Uterus (tissue), 2 donors: ENCODE measurements around the gene GIGYF2.

Experiments used
- POLR2A ChIP-seq, 2 donors: fragments of 450-650 bp; IDR thresholded peaks; one replicate each; pipeline ENCODE4 v1.6.1; 2016; ENCODE audit warnings: antibody characterized with exemption in 2 of 2, mild to moderate bottlenecking in 1 of 2, moderate library complexity in 1 of 2
- TF ChIP-seq, protein P1 (sequence below), 4 experiments: fragments of 200-600 bp in 2 of 4; fragments of 450-650 bp in 2 of 4; sonication (generic) in 2 of 4; IDR thresholded peaks; one replicate each; pipeline ENCODE4 v1.5.1; 2016 to 2019; ENCODE audit warnings: antibody characterized with exemption in 4 of 4, mild to moderate bottlenecking in 2 of 4, moderate library complexity in 1 of 4

DNA sequence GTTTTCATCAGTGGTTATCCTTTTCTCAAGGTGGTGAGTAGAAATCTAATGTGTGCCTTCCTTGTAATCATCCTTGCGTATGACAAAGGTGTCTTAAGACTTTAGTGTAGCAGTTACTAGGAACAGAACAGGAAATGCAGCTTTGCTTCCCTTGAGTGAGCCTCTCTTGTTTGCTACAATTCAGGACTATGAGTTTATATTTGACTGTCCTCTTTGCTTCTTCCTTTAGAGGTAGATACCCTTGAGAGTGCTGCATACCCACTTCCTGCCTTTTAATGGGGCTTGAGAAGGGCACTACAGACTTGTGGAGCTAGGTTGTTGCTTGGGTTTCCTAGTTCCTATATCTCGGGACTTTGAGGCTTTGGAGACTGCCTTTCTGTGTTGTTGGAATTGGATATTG lies 75.4 kb downstream of the GIGYF2 start:
- TF ChIP-seq, protein P1, sequence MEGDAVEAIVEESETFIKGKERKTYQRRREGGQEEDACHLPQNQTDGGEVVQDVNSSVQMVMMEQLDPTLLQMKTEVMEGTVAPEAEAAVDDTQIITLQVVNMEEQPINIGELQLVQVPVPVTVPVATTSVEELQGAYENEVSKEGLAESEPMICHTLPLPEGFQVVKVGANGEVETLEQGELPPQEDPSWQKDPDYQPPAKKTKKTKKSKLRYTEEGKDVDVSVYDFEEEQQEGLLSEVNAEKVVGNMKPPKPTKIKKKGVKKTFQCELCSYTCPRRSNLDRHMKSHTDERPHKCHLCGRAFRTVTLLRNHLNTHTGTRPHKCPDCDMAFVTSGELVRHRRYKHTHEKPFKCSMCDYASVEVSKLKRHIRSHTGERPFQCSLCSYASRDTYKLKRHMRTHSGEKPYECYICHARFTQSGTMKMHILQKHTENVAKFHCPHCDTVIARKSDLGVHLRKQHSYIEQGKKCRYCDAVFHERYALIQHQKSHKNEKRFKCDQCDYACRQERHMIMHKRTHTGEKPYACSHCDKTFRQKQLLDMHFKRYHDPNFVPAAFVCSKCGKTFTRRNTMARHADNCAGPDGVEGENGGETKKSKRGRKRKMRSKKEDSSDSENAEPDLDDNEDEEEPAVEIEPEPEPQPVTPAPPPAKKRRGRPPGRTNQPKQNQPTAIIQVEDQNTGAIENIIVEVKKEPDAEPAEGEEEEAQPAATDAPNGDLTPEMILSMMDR (IDR thresholded peaks at IDR 0.05) = no peak
- TF ChIP-seq POLR2A (IDR thresholded peaks at IDR 0.05) = no peak
